HUES6 (cell line): ENCODE results near the gene KCND2.
A peak's percentile ranks its signal among the peaks of the same experiment; 100 is the strongest.
"Not testable (repeated sequence)": the region's sequence is repeated elsewhere in the genome, so short reads cannot be mapped to it uniquely, and the experiment has no call there.

Source experiments
- H3K27ac ChIP-seq: 2 replicates; pipeline ENCODE4 v1.7.0; 2013; ENCODE audit warnings: low read depth, mild to moderate bottlenecking, low read length, inconsistent platforms
- H3K27me3 ChIP-seq: 2 replicates; pipeline ENCODE4 v1.6.1; 2013; ENCODE audit warnings: low read length; ENCODE audit not compliant: control insufficient read depth, insufficient read depth
- H3K36me3 ChIP-seq: 2 replicates; pipeline ENCODE4 v1.6.1; 2013; ENCODE audit warnings: low read length; ENCODE audit not compliant: control insufficient read depth, insufficient read depth
- H3K4me1 ChIP-seq: 2 replicates; pipeline ENCODE4 v1.6.1; 2013; ENCODE audit warnings: low read length; ENCODE audit not compliant: control insufficient read depth, insufficient read depth
- H3K4me3 ChIP-seq: 2 replicates; pipeline ENCODE4 v1.5.1; 2013; ENCODE audit warnings: low read depth, low read length
- H3K9ac ChIP-seq: one replicate; pipeline ENCODE4 v1.6.1; 2013; ENCODE audit warnings: mild to moderate bottlenecking, low read length
- H3K9me3 ChIP-seq: 2 replicates; pipeline ENCODE4 v1.6.1; 2013; ENCODE audit warnings: low read depth, low read length; ENCODE audit not compliant: control insufficient read depth, insufficient read depth

Gene KCND2

GRCh38 chr7:120742372-120742771 lies 469.4 kb downstream of the KCND2 start:
- Histone ChIP-seq H3K9ac (no peak overlapping the region), H3K27ac (no peak overlapping the region), H3K27me3 (no peaks in the 10 kb centered on the region), H3K4me3 (no peak overlapping the region), H3K9me3 (no peaks in the 10 kb centered on the region), H3K4me1 (peaks cover 24% of the 10 kb centered on the region), H3K36me3 (no peaks in the 10 kb centered on the region)

GRCh38 chr7:120743128-120743527 lies 470.2 kb downstream of the KCND2 start:
- Histone ChIP-seq H3K36me3 (no peaks in the 10 kb centered on the region), H3K9me3 (no peaks in the 10 kb centered on the region), H3K27me3 (no peaks in the 10 kb centered on the region), H3K9ac (no peak overlapping the region), H3K4me3 (no peak overlapping the region), H3K4me1 (peaks cover 24% of the 10 kb centered on the region), H3K27ac (no peak overlapping the region)

- Histone ChIP-seq H3K27me3 (no peaks in the 10 kb centered on the region), H3K27ac (no peak overlapping the region), H3K9me3 (no peaks in the 10 kb centered on the region), H3K4me3 (no peak overlapping the region), H3K9ac (no peak overlapping the region), H3K36me3 (no peaks in the 10 kb centered on the region), H3K4me1 (peaks cover 7% of the 10 kb centered on the region; the same call in 1 of the 2 replicates)
These were observed 487.1 kb downstream of the KCND2 start for GRCh38 chr7:120760050-120760449.

- H3K4me1 ChIP-seq = peaks cover 7% of the 10 kb centered on the region; the same call in 1 of the 2 replicates
- no peak overlapping the region for H3K27ac ChIP-seq
- H3K36me3 ChIP-seq = no peaks in the 10 kb centered on the region
- no peaks in the 10 kb centered on the region for H3K27me3 ChIP-seq
- H3K9me3 ChIP-seq = no peaks in the 10 kb centered on the region
- H3K4me3 ChIP-seq = no peak overlapping the region
- no peak overlapping the region for H3K9ac ChIP-seq
These were observed 487.9 kb downstream of the KCND2 start for GRCh38 chr7:120760851-120761250.

- Histone ChIP-seq H3K27ac (no peak overlapping the region), H3K36me3 (no peaks in the 10 kb centered on the region), H3K9me3 (no peaks in the 10 kb centered on the region), H3K4me3 (no peak overlapping the region), H3K27me3 (no peaks in the 10 kb centered on the region), H3K4me1 (peaks cover 5% of the 10 kb centered on the region; the same call in 1 of the 2 replicates), H3K9ac (no peak overlapping the region)
These were observed 497.2 kb downstream of the KCND2 start for GRCh38 chr7:120770206-120770605.

- Histone ChIP-seq H3K4me1 (peaks cover 24% of the 10 kb centered on the region), H3K9me3 (no peaks in the 10 kb centered on the region), H3K4me3 (no peak overlapping the region), H3K9ac (no peak overlapping the region), H3K27me3 (no peaks in the 10 kb centered on the region), H3K27ac (no peak overlapping the region), H3K36me3 (no peaks in the 10 kb centered on the region)
These were observed 501.5 kb downstream of the KCND2 start for GRCh38 chr7:120774481-120774880.

- H3K27me3 ChIP-seq = no peaks in the 10 kb centered on the region
- H3K36me3 ChIP-seq = no peaks in the 10 kb centered on the region
- H3K9ac ChIP-seq = no peak overlapping the region
- H3K27ac ChIP-seq = no peak overlapping the region; the same call in 1 of the 2 replicates
- H3K4me1 ChIP-seq = peaks cover 24% of the 10 kb centered on the region
- no peaks in the 10 kb centered on the region for H3K9me3 ChIP-seq
- no peak overlapping the region for H3K4me3 ChIP-seq
These were observed 502.8 kb downstream of the KCND2 start for GRCh38 chr7:120775755-120776154.

GRCh38 chr7:120779078-120779477 lies 506.1 kb downstream of the KCND2 start:
- H3K27ac ChIP-seq, H3K36me3 ChIP-seq, H3K27me3 ChIP-seq, H3K4me3 ChIP-seq, H3K9me3 ChIP-seq, H3K9ac ChIP-seq: not testable (repeated sequence)
- peaks cover 33% of the 10 kb centered on the region for H3K4me1 ChIP-seq

- not testable (repeated sequence) for H3K4me3 ChIP-seq, H3K27me3 ChIP-seq, H3K9ac ChIP-seq, H3K9me3 ChIP-seq, H3K27ac ChIP-seq, H3K36me3 ChIP-seq
- H3K4me1 ChIP-seq = peaks cover 40% of the 10 kb centered on the region
These were observed 507.5 kb downstream of the KCND2 start for GRCh38 chr7:120780451-120780850.

- peaks cover 37% of the 10 kb centered on the region for H3K4me1 ChIP-seq
- H3K9ac ChIP-seq = no peak overlapping the region
- no peak overlapping the region for H3K27ac ChIP-seq
- H3K27me3 ChIP-seq = no peaks in the 10 kb centered on the region
- no peaks in the 10 kb centered on the region for H3K9me3 ChIP-seq
- no peak overlapping the region for H3K4me3 ChIP-seq
- H3K36me3 ChIP-seq = no peaks in the 10 kb centered on the region
These were observed 508.0 kb downstream of the KCND2 start for GRCh38 chr7:120780938-120781337.

- H3K9ac ChIP-seq = peak overlapping the region; percentile 33
- H3K27me3 ChIP-seq, H3K9me3 ChIP-seq, H3K4me3 ChIP-seq, H3K27ac ChIP-seq, H3K36me3 ChIP-seq: not testable (repeated sequence)
- peaks cover 34% of the 10 kb centered on the region for H3K4me1 ChIP-seq
These were observed 508.9 kb downstream of the KCND2 start for GRCh38 chr7:120781924-120782323.

GRCh38 chr7:120783273-120783672 lies 510.3 kb downstream of the KCND2 start:
- no peak overlapping the region; the same call in 1 of the 2 replicates for H3K27ac ChIP-seq
- no peaks in the 10 kb centered on the region for H3K9me3 ChIP-seq
- no peak overlapping the region for H3K4me3 ChIP-seq
- peak overlapping the region; percentile 38 for H3K9ac ChIP-seq
- H3K27me3 ChIP-seq = no peaks in the 10 kb centered on the region
- H3K4me1 ChIP-seq = peaks cover 28% of the 10 kb centered on the region
- H3K36me3 ChIP-seq = no peaks in the 10 kb centered on the region; the same call in 1 of the 2 replicates
